HFF-Myc (cell line): ENCODE results near the gene LGR4.

Source experiments
- DNase-seq: peaks from one replicate; pipeline ENCODE4 v3.0.0-alpha.2; 2011; ENCODE audit warnings: low read depth; ENCODE audit errors: extremely low read depth
- H3K4me3 ChIP-seq: replicated peaks from 2 replicates; pipeline ENCODE4 v1.5.1; 2011; ENCODE audit warnings: low read depth, mild to moderate bottlenecking, control low read depth, low read length
- CTCF ChIP-seq: IDR thresholded peaks from 2 replicates; pipeline ENCODE4 v1.5.1; 2012; ENCODE audit warnings: mild to moderate bottlenecking, low read depth, low read length, control low read depth; ENCODE audit errors: missing control alignments

LGR4 gene

GRCh38 chr11:27402450-27402849 is 70.1 kb downstream of the LGR4 start:
- no peak for DNase-seq
- H3K4me3 ChIP-seq: no peak overlapping the region
- no peak for TF ChIP-seq CTCF

- DNase-seq: no peak
Observed at GRCh38 chr11:27401833-27402316, 70.7 kb downstream of the LGR4 start.

GRCh38 chr11:27401280-27401832 is 71.2 kb downstream of the LGR4 start:
- no peak for TF ChIP-seq CTCF

More at GRCh38 chr11:27401833-27402316, 70.7 kb downstream of the LGR4 start:
- no peak for TF ChIP-seq CTCF
- H3K4me3 ChIP-seq: no peak overlapping the region

GRCh38 chr11:27398400-27398770 is 74.2 kb downstream of the LGR4 start:
- no peak for DNase-seq

More at GRCh38 chr11:27401280-27401832, 71.2 kb downstream of the LGR4 start:
- H3K4me3 ChIP-seq: no peak overlapping the region
- DNase-seq: no peak

GRCh38 chr11:27397624-27398399 is 74.8 kb downstream of the LGR4 start:
- no peak for TF ChIP-seq CTCF

More at GRCh38 chr11:27398400-27398770, 74.2 kb downstream of the LGR4 start:
- no peak for TF ChIP-seq CTCF
- H3K4me3 ChIP-seq: no peak overlapping the region

GRCh38 chr11:27396259-27396839 is 76.2 kb downstream of the LGR4 start:
- no peak overlapping the region for H3K4me3 ChIP-seq
- no peak for TF ChIP-seq CTCF
- DNase-seq: no peak

More at GRCh38 chr11:27397624-27398399, 74.8 kb downstream of the LGR4 start:
- H3K4me3 ChIP-seq: no peak overlapping the region
- DNase-seq: no peak
